GM21737 (cell line): ENCODE measurements around the gene ZBED4.

Source experiments
- ATAC-seq: cut with Tn5 transposase; IDR thresholded peaks from one replicate; pipeline ENCODE4 v1.9.1; 2021; ENCODE audit warnings: mild to moderate bottlenecking, moderate library complexity; ENCODE audit not compliant: unreplicated experiment

ZBED4 gene

GRCh38 chr22:49918911-49919881 is 65.6 kb downstream of the ZBED4 start:
- no peak for ATAC-seq

DNA sequence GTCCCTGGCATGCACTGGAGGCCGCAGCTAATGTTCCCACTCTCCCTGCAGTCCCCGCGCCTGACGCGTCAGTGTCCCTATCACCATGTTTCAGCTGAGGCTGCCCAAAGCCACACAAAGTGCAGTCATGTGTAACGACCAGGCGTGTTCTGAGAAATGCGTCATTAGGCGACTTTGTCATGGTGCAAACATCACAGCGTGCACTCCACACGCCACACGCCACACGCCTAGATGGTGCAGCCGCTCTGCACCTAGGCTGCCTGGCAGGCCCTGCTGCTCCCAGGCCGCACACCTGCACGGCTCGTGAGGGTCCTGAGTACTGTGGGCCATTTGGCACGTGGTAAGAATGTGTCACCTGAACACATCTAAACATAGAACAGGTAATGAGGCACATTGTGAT is 67.2 kb downstream of the ZBED4 start:
- ATAC-seq = no peak

GRCh38 chr22:49921508-49922278 is 68.0 kb downstream of the ZBED4 start:
- no peak for ATAC-seq

DNA sequence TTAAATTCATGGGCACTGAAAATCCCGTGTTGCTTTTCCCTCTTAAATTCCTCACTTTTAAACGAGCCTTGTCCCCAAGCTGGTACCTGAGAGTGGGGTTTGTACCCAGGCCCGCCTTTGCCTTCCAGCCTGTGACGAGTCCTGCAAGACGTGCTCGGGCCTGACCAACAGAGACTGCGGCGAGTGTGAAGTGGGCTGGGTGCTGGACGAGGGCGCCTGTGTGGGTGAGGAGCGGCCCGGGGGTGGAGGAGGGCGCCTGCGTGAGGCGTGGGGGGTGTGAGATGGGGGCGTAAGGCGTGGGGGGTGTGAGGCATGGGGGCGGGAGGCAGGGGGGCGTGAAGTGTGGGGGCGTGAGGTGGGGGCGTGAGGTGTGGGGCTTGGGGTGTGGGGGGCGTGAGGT is 68.8 kb downstream of the ZBED4 start:
- ATAC-seq = no peak

- ATAC-seq = no peak
These were observed 69.3 kb downstream of the ZBED4 start for GRCh38 chr22:49922926-49923325.

GRCh38 chr22:49923445-49923844 is 69.8 kb downstream of the ZBED4 start:
- no peak for ATAC-seq

GRCh38 chr22:49924113-49924833 is 70.6 kb downstream of the ZBED4 start:
- no peak for ATAC-seq

- ATAC-seq = no peak
These were observed 72.0 kb downstream of the ZBED4 start for GRCh38 chr22:49925525-49926128.

DNA sequence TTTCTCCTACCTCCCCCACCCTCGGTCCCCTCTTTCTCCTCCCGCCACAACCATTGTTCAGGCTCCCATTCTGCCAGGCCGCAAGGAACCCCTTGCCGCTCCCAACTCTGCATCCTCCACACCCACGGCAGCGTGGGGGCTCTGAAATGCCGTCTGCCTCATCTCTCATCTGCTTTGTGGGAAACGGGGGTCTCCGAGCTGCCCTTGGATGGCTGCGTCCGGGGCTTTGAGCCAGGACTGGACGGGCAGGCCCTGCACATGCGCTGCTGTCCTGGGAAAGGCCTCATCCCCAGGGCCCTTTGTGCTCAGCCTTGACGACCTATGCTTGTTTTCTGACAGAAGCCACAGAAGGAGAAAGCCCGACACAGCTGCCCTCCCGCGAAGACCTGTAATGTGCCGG is 73.3 kb downstream of the ZBED4 start:
- no peak for ATAC-seq

DNA sequence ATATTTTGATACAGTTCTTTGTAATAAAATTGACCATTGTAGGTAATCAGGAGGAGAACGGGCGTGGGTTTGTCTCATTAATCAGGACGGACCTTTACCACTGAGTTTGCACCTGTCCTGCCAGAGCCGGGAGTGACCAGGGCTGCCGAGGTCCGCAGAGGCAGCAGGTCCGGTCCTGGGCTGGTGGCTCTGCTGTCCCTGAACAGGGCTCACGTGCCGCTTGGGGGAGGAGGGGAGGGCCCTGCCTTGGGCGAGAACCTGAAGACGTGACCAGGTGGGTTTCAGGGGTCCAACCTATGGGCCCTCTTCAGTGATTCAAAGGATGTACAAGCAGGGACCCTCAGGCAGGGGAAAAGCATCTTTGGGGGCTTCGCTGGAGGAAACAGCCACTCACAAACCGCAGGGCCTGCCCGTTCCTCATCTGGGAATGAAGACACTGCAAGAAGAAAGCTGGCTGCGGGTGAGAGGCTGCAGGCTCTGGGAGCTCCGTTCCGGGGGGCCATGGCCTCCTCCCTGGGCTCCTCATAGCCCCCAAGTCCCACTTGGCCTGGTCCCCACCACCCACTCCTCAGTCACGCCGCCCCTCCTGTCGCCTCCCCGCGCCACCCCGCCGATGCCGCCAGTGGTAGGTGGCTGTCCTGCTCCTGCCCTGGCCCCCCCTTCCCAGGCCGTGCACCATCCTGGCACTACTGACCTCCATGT is 74.0 kb downstream of the ZBED4 start:
- ATAC-seq = no peak

- ATAC-seq = no peak
These were observed 74.5 kb downstream of the ZBED4 start for GRCh38 chr22:49928185-49928495.

DNA sequence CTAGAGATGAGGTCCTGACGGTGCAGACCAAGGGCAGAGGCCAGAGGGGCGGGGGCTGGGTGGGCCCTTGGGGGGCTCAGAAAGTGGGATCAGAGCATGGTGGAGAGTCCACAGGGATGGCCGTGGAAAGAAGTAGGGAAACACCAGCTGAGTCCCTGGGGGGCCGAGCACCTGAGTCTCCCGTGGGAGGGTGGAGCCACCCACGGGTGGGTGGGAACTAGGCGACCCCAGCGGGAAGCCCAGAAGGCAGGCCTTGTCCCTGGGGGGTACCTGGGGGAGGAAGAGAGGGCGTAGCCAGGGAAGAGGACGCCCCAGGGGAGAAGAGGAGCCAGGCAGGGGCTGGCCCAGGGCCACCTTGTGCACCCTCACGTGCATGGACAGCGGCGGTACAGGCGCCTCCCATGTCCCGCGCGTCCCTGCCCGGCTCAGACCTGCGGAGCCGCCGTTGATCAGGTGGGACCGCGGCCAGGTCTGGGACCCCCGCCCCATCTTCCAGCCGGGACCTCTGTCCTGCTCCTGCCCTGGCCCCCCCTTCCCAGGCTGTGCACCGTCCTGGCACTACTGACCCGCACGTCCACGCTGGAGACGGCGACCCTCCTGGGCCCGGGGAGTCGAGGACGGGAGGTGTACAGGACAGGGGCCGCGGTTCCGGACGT is 75.0 kb downstream of the ZBED4 start:
- no peak for ATAC-seq

DNA sequence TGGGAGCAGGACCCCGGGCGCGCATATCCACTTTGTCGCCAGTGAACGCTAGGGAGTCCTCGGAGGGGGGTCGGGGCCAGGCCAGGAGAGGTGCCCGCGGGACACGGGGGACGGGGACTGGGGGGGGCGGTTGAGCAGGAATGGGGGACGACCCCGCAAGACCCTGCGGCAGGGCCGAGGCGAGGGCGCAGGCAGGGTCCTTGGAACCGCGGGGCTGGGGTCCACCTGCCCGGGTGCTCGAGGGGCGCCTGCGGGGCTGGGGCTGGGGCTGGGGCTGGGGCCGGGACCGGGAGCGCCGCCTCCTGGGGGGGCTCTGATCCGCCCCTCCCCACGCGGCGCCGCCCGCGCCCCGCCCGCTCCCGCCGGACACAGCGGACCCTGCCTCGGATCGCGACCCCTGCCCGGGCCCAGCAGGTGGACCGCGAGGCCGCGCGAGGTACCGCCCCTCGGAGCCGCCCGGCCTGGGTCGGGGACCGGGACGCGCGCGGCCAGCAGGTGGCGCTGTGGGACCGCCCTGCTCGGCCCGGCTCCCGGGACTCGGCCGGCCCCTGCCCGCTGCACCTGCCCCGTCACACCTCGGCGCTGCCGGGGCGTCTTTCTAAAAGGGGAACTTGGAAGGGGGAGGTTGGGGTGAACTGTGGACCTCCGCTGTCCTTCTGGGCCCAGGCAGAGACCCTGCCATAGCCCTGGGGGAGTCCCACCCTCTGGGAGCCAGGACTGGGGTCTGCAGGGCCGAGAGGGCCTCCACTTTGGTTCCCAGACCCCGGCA is 75.8 kb downstream of the ZBED4 start:
- ATAC-seq = no peak

- ATAC-seq = no peak
These were observed 76.4 kb downstream of the ZBED4 start for GRCh38 chr22:49929994-49930575.

GRCh38 chr22:49930596-49931412 is 77.2 kb downstream of the ZBED4 start:
- ATAC-seq = no peak

GRCh38 chr22:49933236-49934159 is 79.9 kb downstream of the ZBED4 start:
- no peak for ATAC-seq
